Forelimb muscle (tissue), 1 donor: ENCODE measurements around the gene NRG3. TPM values are rescaled to one million over a fixed set of nuclear protein-coding genes. Genes with fewer than 3 reads are reported as not detected.
"Not testable (repeated sequence)": the region's sequence is repeated elsewhere in the genome, so short reads cannot be mapped to it uniquely, and the experiment has no call there.

ENCODE experiments used
- DNase-seq: peaks from one replicate; pipeline ENCODE4 v3.0.0-alpha.2; 2013; ENCODE audit warnings: low read depth
- polyA plus RNA-seq: library from polyadenylated mRNA; unstranded; fragments of 120-200 nt; gene quantifications from one replicate; pipeline ENCODE4 v1.2.1, GENCODE V29; 2013; ENCODE audit not compliant: insufficient read length

Gene NRG3
- polyA plus RNA-seq, 1 donor = 0.06 TPM

GRCh38 chr10:82574081-82574480 lies 699.1 kb downstream of the NRG3 start:
- DNase-seq = no peak

GRCh38 chr10:82575318-82575717 lies 700.3 kb downstream of the NRG3 start:
- no peak for DNase-seq

- no peak for DNase-seq
Observed at GRCh38 chr10:82576093-82576492, 701.1 kb downstream of the NRG3 start.

GRCh38 chr10:82581940-82582339 lies 706.9 kb downstream of the NRG3 start:
- no peak for DNase-seq

- no peak for DNase-seq
Observed at GRCh38 chr10:82591421-82591820, 716.4 kb downstream of the NRG3 start.

GRCh38 chr10:82597840-82598239 lies 722.8 kb downstream of the NRG3 start:
- DNase-seq = no peak

- no peak for DNase-seq
Observed at GRCh38 chr10:82609845-82610244, 734.9 kb downstream of the NRG3 start.

GRCh38 chr10:82618007-82618406 lies 743.0 kb downstream of the NRG3 start:
- DNase-seq = no peak

GRCh38 chr10:82621680-82622079 lies 746.7 kb downstream of the NRG3 start:
- DNase-seq = no peak

- no peak for DNase-seq
Observed at GRCh38 chr10:82622479-82622878, 747.5 kb downstream of the NRG3 start.

GRCh38 chr10:82625512-82626189 lies 750.7 kb downstream of the NRG3 start:
- DNase-seq = no peak

- no peak for DNase-seq
Observed at GRCh38 chr10:82628373-82628772, 753.4 kb downstream of the NRG3 start.

GRCh38 chr10:82643076-82643475 lies 768.1 kb downstream of the NRG3 start:
- no peak for DNase-seq

- DNase-seq = no peak
Observed at GRCh38 chr10:82643601-82644000, 768.6 kb downstream of the NRG3 start.

- DNase-seq = no peak
Observed at GRCh38 chr10:82645221-82645620, 770.2 kb downstream of the NRG3 start.

GRCh38 chr10:82653244-82654155 lies 778.5 kb downstream of the NRG3 start:
- no peak for DNase-seq

- no peak for DNase-seq
Observed at GRCh38 chr10:82660205-82660604, 785.2 kb downstream of the NRG3 start.

GRCh38 chr10:82660986-82661385 lies 786.0 kb downstream of the NRG3 start:
- no peak for DNase-seq

- no peak for DNase-seq
Observed at GRCh38 chr10:82661701-82662100, 786.7 kb downstream of the NRG3 start.

- peak; percentile 25 for DNase-seq
Observed at GRCh38 chr10:82668221-82668895, 793.4 kb downstream of the NRG3 start.

- no peak for DNase-seq
Observed at GRCh38 chr10:82674036-82674435, 799.0 kb downstream of the NRG3 start.

- not testable (repeated sequence) for DNase-seq
Observed at GRCh38 chr10:82677932-82678331, 802.9 kb downstream of the NRG3 start.
